HCT116 (cell line): ENCODE data around the gene LRRC7. TPM values are rescaled to one million over a fixed set of nuclear protein-coding genes. Genes with fewer than 3 reads are reported as not detected.

Experiments
- ATAC-seq: fragments of 200-7000 bp; cut with Tn5 transposase; 2 replicates; pipeline ENCODE4 v1.9.1; 2020; ENCODE audit warnings: mild to moderate bottlenecking, moderate library complexity
- BruUV-seq: library from RNA; stranded (reverse); fragments of 400-500 nt; replicated peaks from 2 replicates; lab custom pipeline; 2021; lab: Mats Ljungman, UMichigan
- CTCF ChIA-PET: fragments of 300-600 bp; sonication (Branson Sonifier 250); formaldehyde crosslinking; loops from one replicate; lab custom pipeline; 2021; ENCODE audit warnings: antibody characterized with exemption; lab: Charles Lee
- POLR2A ChIA-PET: fragments of 300-600, 350-600 bp; sonication (Branson Sonifier 250); formaldehyde crosslinking; loops from one replicate; lab custom pipeline; 2021; ENCODE audit warnings: antibody characterized with exemption; lab: Charles Lee
- RAD21 ChIA-PET, 2 experiments: fragments of 300-600 bp; sonication (Branson Sonifier 250); formaldehyde crosslinking; loops; one replicate each; lab custom pipeline; 2023; ENCODE audit warnings: low total read pairs in 2 of 2; ENCODE audit not compliant: uncharacterized antibody in 2 of 2, unreplicated experiment in 2 of 2, low non-redundant PET in 1 of 2; lab: Charles Lee
- DNase-seq: peaks from one replicate; pipeline ENCODE4 v3.0.0-alpha.2; 2010; ENCODE audit warnings: low read depth, low spot score
- H2AFZ ChIP-seq: fragments of 200-600 bp; shearing (Covaris generic), sonication (generic); 2 replicates; pipeline ENCODE4 v1.6.1; 2017; ENCODE audit warnings: low read depth, mixed run types, mixed read lengths, antibody characterized with exemption, low read length; ENCODE audit not compliant: poor library complexity, severe bottlenecking
- H3K27ac ChIP-seq: 2 replicates; pipeline ENCODE4 v1.5.1; 2012; ENCODE audit warnings: low read depth, low read length
- H3K27me3 ChIP-seq: fragments of 200-600 bp; sonication (generic); 2 replicates; pipeline ENCODE4 v1.6.1; 2016; ENCODE audit warnings: mixed run types, low read length, mixed read lengths; ENCODE audit not compliant: insufficient read depth
- H3K36me3 ChIP-seq, 2 experiments: fragments of 200-500 bp in 1 of 2; fragments of 200-600 bp in 1 of 2; sonication (Bioruptor generic) in 1 of 2; sonication (generic) in 1 of 2; 2 replicates each; pipeline versions ENCODE4 v1.5.1 to v1.6.1; 2014 to 2016; ENCODE audit warnings: low read length in 2 of 2, inconsistent platforms in 1 of 2, mixed read lengths in 1 of 2, mixed run types in 1 of 2; ENCODE audit not compliant: insufficient read depth in 2 of 2, control insufficient read depth in 1 of 2
- H3K4me1 ChIP-seq, 2 experiments: fragments of 200-600 bp in 1 of 2; sonication (generic) in 1 of 2; 2 replicates each; pipeline versions ENCODE4 v1.5.1 to v1.6.1; 2012 to 2017; ENCODE audit warnings: low read length in 2 of 2, inconsistent platforms in 1 of 2, mild to moderate bottlenecking in 1 of 2, mixed read lengths in 1 of 2, mixed run types in 1 of 2, moderate library complexity in 1 of 2; ENCODE audit not compliant: insufficient read depth in 2 of 2, control insufficient read depth in 1 of 2
- H3K4me2 ChIP-seq: fragments of 200-600 bp; sonication (generic); 2 replicates; pipeline ENCODE4 v1.6.1; 2017; ENCODE audit warnings: mixed run types, low read length, mixed read lengths
- H3K4me3 ChIP-seq, 2 experiments: fragments of 200-600 bp in 1 of 2; sonication (generic) in 1 of 2; replicated peaks in 1 of 2; 2 replicates each; pipeline ENCODE4 v1.5.1; 2011 to 2016; ENCODE audit warnings: low read length in 2 of 2, control low read depth in 1 of 2, low read depth in 1 of 2, mild to moderate bottlenecking in 1 of 2, mixed read lengths in 1 of 2, mixed run types in 1 of 2
- H3K79me2 ChIP-seq: fragments of 200-600 bp; sonication (generic); 2 replicates; pipeline ENCODE4 v1.6.1; 2017; ENCODE audit warnings: mild to moderate bottlenecking, mixed run types, low read length, moderate library complexity, mixed read lengths; ENCODE audit not compliant: insufficient read depth
- H3K9ac ChIP-seq: fragments of 200-600 bp; sonication (generic); 2 replicates; pipeline ENCODE4 v1.6.1; 2016; ENCODE audit warnings: low read length, mixed read lengths
- H3K9me2 ChIP-seq: fragments of 200-600 bp; sonication (generic), shearing (Covaris generic); 2 replicates; pipeline ENCODE4 v1.6.1; 2017; ENCODE audit warnings: mixed run types, mild to moderate bottlenecking, moderate library complexity; ENCODE audit not compliant: insufficient read depth
- H3K9me3 ChIP-seq, 2 experiments: fragments of 200-500 bp in 1 of 2; fragments of 200-600 bp in 1 of 2; sonication (Bioruptor generic) in 1 of 2; sonication (generic) in 1 of 2; 2 replicates each; pipeline ENCODE4 v1.6.1; 2014 to 2017; ENCODE audit warnings: low read length in 2 of 2, mixed read lengths in 2 of 2, inconsistent platforms in 1 of 2, low read depth in 1 of 2, mild to moderate bottlenecking in 1 of 2, mixed run types in 1 of 2, moderate library complexity in 1 of 2; ENCODE audit not compliant: control insufficient read depth in 1 of 2, insufficient read depth in 1 of 2
- H4K20me1 ChIP-seq: fragments of 200-600 bp; sonication (generic), shearing (Covaris generic); 2 replicates; pipeline ENCODE4 v1.6.1; 2017; ENCODE audit warnings: mixed run types, mild to moderate bottlenecking, moderate library complexity; ENCODE audit not compliant: insufficient read depth
- SP1 ChIP-seq: IDR thresholded peaks from 2 replicates; pipeline ENCODE4 v1.6.1; 2012; ENCODE audit warnings: low read depth
- ZNF274 ChIP-seq: fragments of 200-500 bp; sonication (Bioruptor generic); IDR thresholded peaks from 2 replicates; pipeline ENCODE4 v1.6.1; 2014; ENCODE audit warnings: mild to moderate bottlenecking, low read depth, low read length, inconsistent platforms
- intact Hi-C: fragments of 100-400 bp; cut with micrococcal nuclease; formaldehyde crosslinking; loops from 2 replicates; pipeline ENCODE4 v1.10.0; 2022
- total RNA-seq: library from RNA; stranded (reverse); gene quantifications from one replicate; pipeline ENCODE4 v1.2.1, GENCODE V29; 2021; ENCODE audit not compliant: unreplicated experiment
- TF ChIP-seq, protein P1 (sequence below): IDR thresholded peaks from 2 replicates; pipeline ENCODE4 v1.6.1; 2012; ENCODE audit warnings: low read depth
- TF ChIP-seq, protein P2 (sequence below): IDR thresholded peaks from 2 replicates; pipeline ENCODE4 v1.6.1; 2011; ENCODE audit warnings: mild to moderate bottlenecking, low read length, moderate library complexity; ENCODE audit not compliant: insufficient replicate concordance; ENCODE audit errors: extremely low read depth

Gene LRRC7
- total RNA-seq, 1 experiment from 2014 or later = not detected

DNA sequence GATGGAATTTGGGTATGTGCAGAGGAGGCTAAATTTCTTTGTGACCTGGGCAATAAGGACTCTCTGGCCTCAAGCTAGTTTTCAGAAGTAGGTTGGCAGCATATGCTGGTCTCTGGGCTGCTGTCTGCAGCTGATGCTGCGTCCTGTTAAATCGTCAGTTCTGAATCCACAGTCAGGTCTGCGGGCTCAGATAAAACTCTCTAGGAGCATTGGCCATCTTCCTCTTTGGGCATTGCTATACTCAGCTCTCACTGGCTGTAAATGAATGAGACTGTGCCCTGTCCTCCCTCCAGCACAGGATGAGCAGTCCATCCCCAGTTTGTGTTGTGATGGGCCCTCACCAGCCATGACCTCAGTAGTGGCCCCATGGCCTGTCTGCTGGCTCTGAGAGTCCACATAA lies 365.0 kb downstream of the LRRC7 start:
- no peak overlapping the region for H3K4me3 ChIP-seq
- H3K27ac ChIP-seq = no peak overlapping the region
- H3K79me2 ChIP-seq = no peaks in the 10 kb centered on the region
- H4K20me1 ChIP-seq = no peaks in the 10 kb centered on the region
- no TSS peak for BruUV-seq
- H3K4me2 ChIP-seq = no peak overlapping the region
- H3K27me3 ChIP-seq = peaks cover 10% of the 10 kb centered on the region; the same call in 1 of the 2 replicates
- H2AFZ ChIP-seq = no peak overlapping the region
- ChIA-PET RAD21 (no interaction called here), CTCF (no interaction called here), POLR2A (no interaction called here)
- H3K9me2 ChIP-seq = no peaks in the 10 kb centered on the region
- DNase-seq = no peak
- H3K4me1 ChIP-seq = no peaks in the 10 kb centered on the region
- TF ChIP-seq, protein P1, sequence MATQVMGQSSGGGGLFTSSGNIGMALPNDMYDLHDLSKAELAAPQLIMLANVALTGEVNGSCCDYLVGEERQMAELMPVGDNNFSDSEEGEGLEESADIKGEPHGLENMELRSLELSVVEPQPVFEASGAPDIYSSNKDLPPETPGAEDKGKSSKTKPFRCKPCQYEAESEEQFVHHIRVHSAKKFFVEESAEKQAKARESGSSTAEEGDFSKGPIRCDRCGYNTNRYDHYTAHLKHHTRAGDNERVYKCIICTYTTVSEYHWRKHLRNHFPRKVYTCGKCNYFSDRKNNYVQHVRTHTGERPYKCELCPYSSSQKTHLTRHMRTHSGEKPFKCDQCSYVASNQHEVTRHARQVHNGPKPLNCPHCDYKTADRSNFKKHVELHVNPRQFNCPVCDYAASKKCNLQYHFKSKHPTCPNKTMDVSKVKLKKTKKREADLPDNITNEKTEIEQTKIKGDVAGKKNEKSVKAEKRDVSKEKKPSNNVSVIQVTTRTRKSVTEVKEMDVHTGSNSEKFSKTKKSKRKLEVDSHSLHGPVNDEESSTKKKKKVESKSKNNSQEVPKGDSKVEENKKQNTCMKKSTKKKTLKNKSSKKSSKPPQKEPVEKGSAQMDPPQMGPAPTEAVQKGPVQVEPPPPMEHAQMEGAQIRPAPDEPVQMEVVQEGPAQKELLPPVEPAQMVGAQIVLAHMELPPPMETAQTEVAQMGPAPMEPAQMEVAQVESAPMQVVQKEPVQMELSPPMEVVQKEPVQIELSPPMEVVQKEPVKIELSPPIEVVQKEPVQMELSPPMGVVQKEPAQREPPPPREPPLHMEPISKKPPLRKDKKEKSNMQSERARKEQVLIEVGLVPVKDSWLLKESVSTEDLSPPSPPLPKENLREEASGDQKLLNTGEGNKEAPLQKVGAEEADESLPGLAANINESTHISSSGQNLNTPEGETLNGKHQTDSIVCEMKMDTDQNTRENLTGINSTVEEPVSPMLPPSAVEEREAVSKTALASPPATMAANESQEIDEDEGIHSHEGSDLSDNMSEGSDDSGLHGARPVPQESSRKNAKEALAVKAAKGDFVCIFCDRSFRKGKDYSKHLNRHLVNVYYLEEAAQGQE = no peak
- TF ChIP-seq, protein P2, sequence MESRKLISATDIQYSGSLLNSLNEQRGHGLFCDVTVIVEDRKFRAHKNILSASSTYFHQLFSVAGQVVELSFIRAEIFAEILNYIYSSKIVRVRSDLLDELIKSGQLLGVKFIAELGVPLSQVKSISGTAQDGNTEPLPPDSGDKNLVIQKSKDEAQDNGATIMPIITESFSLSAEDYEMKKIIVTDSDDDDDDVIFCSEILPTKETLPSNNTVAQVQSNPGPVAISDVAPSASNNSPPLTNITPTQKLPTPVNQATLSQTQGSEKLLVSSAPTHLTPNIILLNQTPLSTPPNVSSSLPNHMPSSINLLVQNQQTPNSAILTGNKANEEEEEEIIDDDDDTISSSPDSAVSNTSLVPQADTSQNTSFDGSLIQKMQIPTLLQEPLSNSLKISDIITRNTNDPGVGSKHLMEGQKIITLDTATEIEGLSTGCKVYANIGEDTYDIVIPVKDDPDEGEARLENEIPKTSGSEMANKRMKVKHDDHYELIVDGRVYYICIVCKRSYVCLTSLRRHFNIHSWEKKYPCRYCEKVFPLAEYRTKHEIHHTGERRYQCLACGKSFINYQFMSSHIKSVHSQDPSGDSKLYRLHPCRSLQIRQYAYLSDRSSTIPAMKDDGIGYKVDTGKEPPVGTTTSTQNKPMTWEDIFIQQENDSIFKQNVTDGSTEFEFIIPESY = no peak
- TF ChIP-seq ZNF274 = no peak
- no peak for TF ChIP-seq SP1
- no peak for ATAC-seq
- H3K9me3 ChIP-seq = no peaks in the 10 kb centered on the region
- intact Hi-C loops = no loop called here
- H3K36me3 ChIP-seq = no peaks in the 10 kb centered on the region
- no peak overlapping the region for H3K9ac ChIP-seq
